ENCODE results near the gene PRM1. TPM values are rescaled to one million over a fixed set of nuclear protein-coding genes. Genes with fewer than 3 reads are reported as not detected.

The PRM1 gene
- total and polyA plus RNA-seq, 2 of the 8 experiments (the other 6 are each of a cell fraction or from before 2014, with no cell fraction given) = 0.54 to 0.82 TPM

GRCh38 chr16:11250091-11250785 lies 30.9 kb downstream of the PRM1 start:
- CTCF ChIA-PET (ENCODE audit: partially characterized antibody) = no interaction called here
- Histone ChIP-seq H2BK15ac (ENCODE audit: low read length) (peak overlapping the region; percentile 29; the same call in 1 of the 2 replicates), H3K4me2 (ENCODE audit: insufficient read depth in 1 of 2, low read depth in 2 of 2, low read length in 2 of 2) (no peak overlapping the region), H3K4me1 (replicated peaks in 1 of 4; ENCODE audit: control insufficient read depth in 3 of 4, insufficient read depth in 4 of 4, low read length in 3 of 4) (peaks cover 0 to 15% (median 7%) of the 10 kb centered on the region in 4 experiments; a peak in 5 of 7 replicates), H2AFZ (ENCODE audit: low read length) (no peak overlapping the region), H2AK5ac (ENCODE audit: low read depth, low read length) (peak overlapping the region; percentile 82; the same call in 1 of the 2 replicates), H3K23ac (ENCODE audit: insufficient read length) (no peak overlapping the region), H3K56ac (replicated peaks; ENCODE audit: insufficient read length, low read depth, low read length) (no peak overlapping the region), H3K9ac (replicated peaks in 1 of 4; ENCODE audit: extremely low read depth in 1 of 4, low read depth in 3 of 4, low read length in 3 of 4) (no peak overlapping the region), H2BK120ac (replicated peaks; ENCODE audit: low read depth, low read length) (no peak overlapping the region), H4K8ac (ENCODE audit: extremely low read depth, insufficient read depth, low read length) (0 out of 2 replicates have a peak overlapping the region, but pooled peaks have one; percentile 45), H3K36me3 (ENCODE audit: control insufficient read depth in 2 of 4, insufficient read depth in 4 of 4, low read length in 3 of 4) (peaks cover 0 to 8% (median 5%) of the 10 kb centered on the region in 4 experiments; a peak in 5 of 8 replicates), H3K14ac (ENCODE audit: insufficient read length) (no peak overlapping the region), H3K9me3 (ENCODE audit: insufficient read depth in 2 of 2, low read depth in 1 of 2, low read length in 1 of 2) (no peaks in the 10 kb centered on the region), H2BK5ac (ENCODE audit: low read depth, low read length) (no peak overlapping the region; the same call in 1 of the 2 replicates), H3K4ac (replicated peaks; ENCODE audit: insufficient read length, low read depth, low read length) (no peak overlapping the region), H2BK20ac (ENCODE audit: low read length) (no peak overlapping the region), H3K4me3 (ENCODE audit: extremely low read depth in 1 of 4, insufficient read depth in 2 of 4, low read depth in 3 of 4, low read length in 4 of 4) (no peak overlapping the region), H3K27ac (ENCODE audit: low read depth, low read length) (no peak overlapping the region), H3K27me3 (replicated peaks in 1 of 4; ENCODE audit: control insufficient read depth in 3 of 4, extremely low read depth in 1 of 4, insufficient read depth in 3 of 4, low read length in 3 of 4) (no peaks in the 10 kb centered on the region; a peak in 1 of 7 replicates), H3K79me2 (ENCODE audit: control insufficient read depth in 1 of 2, insufficient read depth in 2 of 2, low read length in 2 of 2) (peaks cover 0 to 25% of the 10 kb centered on the region in 2 experiments; a peak in 2 of 4 replicates), H4K20me1 (replicated peaks in 1 of 2; ENCODE audit: control insufficient read depth in 1 of 2, insufficient read depth in 2 of 2, low read length in 2 of 2) (peaks cover 11 to 22% of the 10 kb centered on the region in 2 experiments), H3K23me2 (ENCODE audit: low read depth, low read length) (peaks cover 6% of the 10 kb centered on the region; the same call in 1 of the 2 replicates), H3K79me1 (ENCODE audit: low read depth, low read length) (peaks cover 4% of the 10 kb centered on the region), H4K91ac (replicated peaks; ENCODE audit: insufficient read length, low read length) (no peak overlapping the region), H4K5ac (ENCODE audit: insufficient read length, low read depth, low read length) (no peak overlapping the region), H3K18ac (ENCODE audit: extremely low read depth, low read length) (no peak overlapping the region), H2BK12ac (ENCODE audit: low read depth, low read length) (no peak overlapping the region)
- 85% methylated on average over 16 of the region's 16 CpGs; no CpG with 5 or more reads in 1 of the 2 experiments for WGBS, 2 experiments (ENCODE audit: extremely low coverage in 1 of 2, insufficient coverage in 1 of 2, insufficient read length in 1 of 2, insufficient replicate concordance in 2 of 2, low coverage in 1 of 2, low lambda C conversion rate in 2 of 2, missing lambda C conversion rate in 1 of 2)
- TF ChIP-seq SUZ12 (IDR thresholded peaks at IDR 0.05; ENCODE audit: low read length) (no peak), GABPA (IDR thresholded peaks at IDR 0.05; ENCODE audit: borderline replicate concordance, insufficient read depth, low read length) (0 out of 2 replicates have a peak, but pooled peaks have one; percentile 2), POLR2A (IDR thresholded peaks at IDR 0.05; ENCODE audit: control extremely low read depth in 1 of 2, low read depth in 2 of 2, low read length in 2 of 2) (peak in 1 of 2 experiments; percentile 76; a peak in 2 of 3 replicates), MAX (IDR thresholded peaks at IDR 0.05) (peak; percentile 44; the same call in 1 of the 2 replicates), SRF (IDR thresholded peaks at IDR 0.05; ENCODE audit: low read depth, low read length) (no peak), TAF1 (IDR thresholded peaks at IDR 0.05; ENCODE audit: low read depth, low read length) (0 out of 2 replicates have a peak, but pooled peaks have one; percentile 17), KDM5A (IDR thresholded peaks at IDR 0.05; ENCODE audit: low read length) (no peak)
- POLR2A ChIA-PET (ENCODE audit: partially characterized antibody) = interaction anchor here (0.8 to 2.2 kb wide), 9 partner anchors 9 to 299 kb away, joined by 3 to 6 read pairs (median 3); no protein-coding TSS in a partner anchor
- FAIRE-seq (no peak), DNase-seq (ENCODE audit: low read depth in 1 of 2, low spot score in 2 of 2) (peak in 1 of 2 experiments; percentile 72)

All from H1 (cell line).